ENCODE data around the gene COL23A1.

DNA sequence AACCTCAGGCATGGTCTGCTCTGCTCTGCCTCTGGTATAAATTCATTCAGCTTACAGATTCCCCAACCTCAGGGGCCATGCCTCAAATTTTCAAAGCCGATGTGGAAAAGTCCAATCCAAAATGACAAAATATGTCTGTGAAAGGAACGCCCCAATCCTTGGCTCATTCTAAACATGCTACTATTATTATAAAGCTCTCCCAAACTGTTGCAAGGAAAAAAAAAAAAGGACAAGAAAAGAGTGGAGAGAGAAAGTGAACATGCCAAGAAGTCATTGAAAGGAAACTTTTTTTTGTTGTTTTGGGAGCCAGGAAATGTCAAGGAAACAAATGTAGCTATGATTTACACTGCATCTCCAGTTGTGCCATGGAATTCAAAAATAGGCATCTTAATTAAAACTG lies 3.8 kb downstream of the COL23A1 start:
- TF ChIP-seq, protein P1, sequence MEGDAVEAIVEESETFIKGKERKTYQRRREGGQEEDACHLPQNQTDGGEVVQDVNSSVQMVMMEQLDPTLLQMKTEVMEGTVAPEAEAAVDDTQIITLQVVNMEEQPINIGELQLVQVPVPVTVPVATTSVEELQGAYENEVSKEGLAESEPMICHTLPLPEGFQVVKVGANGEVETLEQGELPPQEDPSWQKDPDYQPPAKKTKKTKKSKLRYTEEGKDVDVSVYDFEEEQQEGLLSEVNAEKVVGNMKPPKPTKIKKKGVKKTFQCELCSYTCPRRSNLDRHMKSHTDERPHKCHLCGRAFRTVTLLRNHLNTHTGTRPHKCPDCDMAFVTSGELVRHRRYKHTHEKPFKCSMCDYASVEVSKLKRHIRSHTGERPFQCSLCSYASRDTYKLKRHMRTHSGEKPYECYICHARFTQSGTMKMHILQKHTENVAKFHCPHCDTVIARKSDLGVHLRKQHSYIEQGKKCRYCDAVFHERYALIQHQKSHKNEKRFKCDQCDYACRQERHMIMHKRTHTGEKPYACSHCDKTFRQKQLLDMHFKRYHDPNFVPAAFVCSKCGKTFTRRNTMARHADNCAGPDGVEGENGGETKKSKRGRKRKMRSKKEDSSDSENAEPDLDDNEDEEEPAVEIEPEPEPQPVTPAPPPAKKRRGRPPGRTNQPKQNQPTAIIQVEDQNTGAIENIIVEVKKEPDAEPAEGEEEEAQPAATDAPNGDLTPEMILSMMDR (IDR thresholded peaks at IDR 0.05; ENCODE audit: poor library complexity) = no peak
- no peak for TF ChIP-seq EZH2 (IDR thresholded peaks at IDR 0.05; ENCODE audit: borderline replicate concordance)
- TF ChIP-seq EZH2phosphoT487 (IDR thresholded peaks at IDR 0.05; ENCODE audit: low read depth, severe bottlenecking, unreplicated experiment) = no peak

Data from hepatocyte (in vitro differentiated cells).